ENCODE data around the gene PHACTR1.
"Not testable (repeated sequence)": the region's sequence is repeated elsewhere in the genome, so short reads cannot be mapped to it uniquely, and the experiment has no call there.

The PHACTR1 gene

GRCh38 chr6:13152764-13153163, 436.2 kb downstream of the PHACTR1 start:
- no peak for DNase-seq (ENCODE audit: low read depth, low spot score)

GRCh38 chr6:13156381-13156780, 439.8 kb downstream of the PHACTR1 start:
- no peak for DNase-seq (ENCODE audit: low read depth, low spot score)

- no peak for DNase-seq (ENCODE audit: low read depth, low spot score)
These were observed 440.7 kb downstream of the PHACTR1 start for GRCh38 chr6:13157293-13157692.

- no peak for DNase-seq (ENCODE audit: low read depth, low spot score)
These were observed 442.7 kb downstream of the PHACTR1 start for GRCh38 chr6:13159300-13159699.

GRCh38 chr6:13159822-13160221, 443.3 kb downstream of the PHACTR1 start:
- DNase-seq (ENCODE audit: low read depth, low spot score), result not testable (repeated sequence)

GRCh38 chr6:13163161-13163944, 446.8 kb downstream of the PHACTR1 start:
- no peak for DNase-seq (ENCODE audit: low read depth, low spot score)

- DNase-seq (ENCODE audit: low read depth, low spot score), result no peak
These were observed 447.7 kb downstream of the PHACTR1 start for GRCh38 chr6:13164291-13164690.

- no peak for DNase-seq (ENCODE audit: low read depth, low spot score)
These were observed 449.1 kb downstream of the PHACTR1 start for GRCh38 chr6:13165502-13166172.

GRCh38 chr6:13166269-13166668, 449.7 kb downstream of the PHACTR1 start:
- DNase-seq (ENCODE audit: low read depth, low spot score), result no peak

- no peak for DNase-seq (ENCODE audit: low read depth, low spot score)
These were observed 450.3 kb downstream of the PHACTR1 start for GRCh38 chr6:13166916-13167315.

GRCh38 chr6:13172291-13172690, 455.7 kb downstream of the PHACTR1 start:
- no peak for DNase-seq (ENCODE audit: low read depth, low spot score)

GRCh38 chr6:13175087-13175486, 458.5 kb downstream of the PHACTR1 start:
- DNase-seq (ENCODE audit: low read depth, low spot score), result no peak

GRCh38 chr6:13175759-13176158, 459.2 kb downstream of the PHACTR1 start:
- no peak for DNase-seq (ENCODE audit: low read depth, low spot score)

GRCh38 chr6:13177664-13178063, 461.1 kb downstream of the PHACTR1 start:
- no peak for DNase-seq (ENCODE audit: low read depth, low spot score)

GRCh38 chr6:13178107-13178506, 461.5 kb downstream of the PHACTR1 start:
- DNase-seq (ENCODE audit: low read depth, low spot score), result no peak

GRCh38 chr6:13180538-13180937, 464.0 kb downstream of the PHACTR1 start:
- no peak for DNase-seq (ENCODE audit: low read depth, low spot score)

- DNase-seq (ENCODE audit: low read depth, low spot score), result no peak
These were observed 464.8 kb downstream of the PHACTR1 start for GRCh38 chr6:13181393-13181792.

GRCh38 chr6:13183415-13184088, 467.0 kb downstream of the PHACTR1 start:
- DNase-seq (ENCODE audit: low read depth, low spot score), result no peak

- DNase-seq (ENCODE audit: low read depth, low spot score), result no peak
These were observed 467.5 kb downstream of the PHACTR1 start for GRCh38 chr6:13184089-13184468.

- no peak for DNase-seq (ENCODE audit: low read depth, low spot score)
These were observed 468.0 kb downstream of the PHACTR1 start for GRCh38 chr6:13184547-13184946.

- DNase-seq (ENCODE audit: low read depth, low spot score), result no peak
These were observed 470.3 kb downstream of the PHACTR1 start for GRCh38 chr6:13186861-13187260.

- no peak for DNase-seq (ENCODE audit: low read depth, low spot score)
These were observed 471.1 kb downstream of the PHACTR1 start for GRCh38 chr6:13187692-13188091.

GRCh38 chr6:13188306-13188705, 471.7 kb downstream of the PHACTR1 start:
- DNase-seq (ENCODE audit: low read depth, low spot score), result no peak
